Right lobe of liver (tissue), 4 donors: Measurements from ENCODE around the gene ITGB1BP2.

Experiments
- CTCF ChIP-seq, 4 donors: fragments of 200-600 bp in 3 of 4; fragments of 450-650 bp in 1 of 4; IDR thresholded peaks; one replicate each; pipeline versions ENCODE4 v1.5.1 to v1.8.0; 2016 to 2022; ENCODE audit warnings: antibody characterized with exemption in 4 of 4, mild to moderate bottlenecking in 2 of 4
- POLR2A ChIP-seq: fragments of 450-650 bp; IDR thresholded peaks from one replicate; pipeline ENCODE4 v1.6.1; 2017; ENCODE audit warnings: antibody characterized with exemption, mild to moderate bottlenecking
- donor health status: DM: no; HTN: no; CAD: no.
- donor health status: DM: no; HTN: no; CAD: no.
- donor health status: DM: no; HTN: yes; CAD: no.

- TF ChIP-seq CTCF (IDR thresholded peaks at IDR 0.05), result no peak
- TF ChIP-seq POLR2A, result no peak
Measured at GRCh38 chrX:71292669-71293365, 8.7 kb upstream of the ITGB1BP2 start.
